DND-41 (cell line): ENCODE measurements around the gene NTMT1.

Experiments
- EZH2 ChIP-seq: IDR thresholded peaks from 3 replicates; pipeline ENCODE4 v1.6.1; 2012; ENCODE audit warnings: borderline replicate concordance, low read depth, mild to moderate bottlenecking, moderate library complexity, low read length, inconsistent platforms; ENCODE audit not compliant: severe bottlenecking
- TF ChIP-seq, protein P1 (sequence below): IDR thresholded peaks from 2 replicates; pipeline ENCODE4 v1.5.1; 2012; ENCODE audit warnings: borderline replicate concordance, low read length, moderate library complexity, mild to moderate bottlenecking; ENCODE audit not compliant: poor library complexity, severe bottlenecking; ENCODE audit errors: extremely low read depth

DNA sequence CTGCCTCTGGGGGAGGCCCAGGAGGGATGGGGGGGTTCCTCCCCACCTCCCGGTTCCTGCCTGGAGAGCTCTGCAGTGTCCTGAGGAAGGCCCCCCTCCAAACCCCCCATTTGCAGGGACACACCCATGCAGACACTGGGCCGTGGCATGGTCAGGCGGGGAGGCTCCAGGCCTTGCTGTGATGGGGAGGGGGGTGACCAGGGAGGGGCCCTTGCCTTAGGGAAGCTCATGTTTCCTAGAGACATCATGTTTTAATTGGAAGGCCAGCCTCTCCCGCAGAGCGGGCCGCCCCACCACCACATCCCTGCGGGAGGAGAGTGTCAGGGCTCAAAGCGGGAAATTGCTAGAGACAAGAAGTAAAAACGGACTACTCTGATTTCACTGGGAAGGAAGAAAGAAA is 51.5 kb downstream of the NTMT1 start:
- TF ChIP-seq, protein P1, sequence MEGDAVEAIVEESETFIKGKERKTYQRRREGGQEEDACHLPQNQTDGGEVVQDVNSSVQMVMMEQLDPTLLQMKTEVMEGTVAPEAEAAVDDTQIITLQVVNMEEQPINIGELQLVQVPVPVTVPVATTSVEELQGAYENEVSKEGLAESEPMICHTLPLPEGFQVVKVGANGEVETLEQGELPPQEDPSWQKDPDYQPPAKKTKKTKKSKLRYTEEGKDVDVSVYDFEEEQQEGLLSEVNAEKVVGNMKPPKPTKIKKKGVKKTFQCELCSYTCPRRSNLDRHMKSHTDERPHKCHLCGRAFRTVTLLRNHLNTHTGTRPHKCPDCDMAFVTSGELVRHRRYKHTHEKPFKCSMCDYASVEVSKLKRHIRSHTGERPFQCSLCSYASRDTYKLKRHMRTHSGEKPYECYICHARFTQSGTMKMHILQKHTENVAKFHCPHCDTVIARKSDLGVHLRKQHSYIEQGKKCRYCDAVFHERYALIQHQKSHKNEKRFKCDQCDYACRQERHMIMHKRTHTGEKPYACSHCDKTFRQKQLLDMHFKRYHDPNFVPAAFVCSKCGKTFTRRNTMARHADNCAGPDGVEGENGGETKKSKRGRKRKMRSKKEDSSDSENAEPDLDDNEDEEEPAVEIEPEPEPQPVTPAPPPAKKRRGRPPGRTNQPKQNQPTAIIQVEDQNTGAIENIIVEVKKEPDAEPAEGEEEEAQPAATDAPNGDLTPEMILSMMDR: no peak
- TF ChIP-seq EZH2: no peak
